K562 (cell line): ENCODE measurements around the gene CARMIL3.

Source experiments
- ELF4 ChIP-seq: fragments of 450-650 bp; formaldehyde crosslinking; IDR thresholded peaks from 2 replicates; pipeline ENCODE4 v1.4.0; 2022; ENCODE audit warnings: missing genetic modification characterization
- ZC3H8 ChIP-seq: fragments of 450-650 bp; IDR thresholded peaks from 2 replicates; pipeline ENCODE4 v1.6.1; 2017

DNA sequence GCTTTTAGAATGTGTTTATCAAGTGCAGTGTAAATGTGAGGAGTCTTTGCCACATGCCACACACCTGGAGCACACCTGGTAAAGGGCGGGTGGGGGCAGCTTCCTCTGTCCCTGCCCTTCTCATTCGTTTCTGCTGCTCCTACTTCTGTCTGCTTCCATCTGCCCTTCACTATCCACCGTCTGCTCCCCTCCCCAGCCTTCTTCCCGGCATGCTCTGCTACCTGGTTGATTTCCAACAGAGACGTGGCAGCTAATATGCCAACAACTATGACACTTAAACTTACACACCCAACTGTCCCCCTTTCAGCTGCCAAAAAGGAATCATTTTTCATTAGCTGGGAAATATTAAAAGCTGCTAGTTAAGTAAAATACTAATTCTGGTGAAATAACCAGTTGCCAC lies 9.1 kb upstream of the CARMIL3 start:
- TF ChIP-seq ELF4, result no peak
- TF ChIP-seq ZC3H8, result no peak
